ENCODE results near the gene TGFB3.

Gene TGFB3

GRCh38 chr14:75917322-75917945, 64.4 kb downstream of the TGFB3 start:
- no peak for DNase-seq (ENCODE audit: extremely low spot score)
- CTCF ChIA-PET, result interaction anchor here (1.4 to 10.4 kb wide), 4 partner anchors 11 to 230 kb away, joined by 3 to 67 read pairs (median 4); partner anchors contain the start of gene TGFB3
- POLR2A ChIA-PET, result no interaction called here
- TF ChIP-seq CTCF (IDR thresholded peaks at IDR 0.05; ENCODE audit: control extremely low read depth, extremely low read depth, low read depth, missing control alignments), result no peak

GRCh38 chr14:75915045-75915444, 66.8 kb downstream of the TGFB3 start:
- no peak for TF ChIP-seq CTCF (IDR thresholded peaks at IDR 0.05; ENCODE audit: control extremely low read depth, extremely low read depth, low read depth, missing control alignments)
- ChIA-PET POLR2A (no interaction called here), CTCF (interaction anchor here (1.0 to 10.4 kb wide), 2 partner anchors 8 to 472 kb away, joined by 3 to 67 read pairs; no protein-coding TSS in a partner anchor)
- DNase-seq (ENCODE audit: extremely low spot score), result no peak

GRCh38 chr14:75913183-75913582, 68.6 kb downstream of the TGFB3 start:
- DNase-seq (ENCODE audit: extremely low spot score), result no peak
- TF ChIP-seq CTCF (IDR thresholded peaks at IDR 0.05; ENCODE audit: control extremely low read depth, extremely low read depth, low read depth, missing control alignments), result no peak
- POLR2A ChIA-PET, result interaction anchor here (0.6 kb wide), 1 partner anchor 100 kb away, joined by 3 read pairs; no protein-coding TSS in a partner anchor
- CTCF ChIA-PET, result interaction anchor here (9.6 kb wide), 1 partner anchor 69 kb away, joined by 167 read pairs; the partner anchor contains the start of genes IFT43 and TGFB3

GRCh38 chr14:75911883-75912282, 69.9 kb downstream of the TGFB3 start:
- no peak for DNase-seq (ENCODE audit: extremely low spot score)
- POLR2A ChIA-PET, result no interaction called here
- CTCF ChIA-PET, result interaction anchor here (1.1 to 9.6 kb wide), 4 partner anchors 15 to 139 kb away, joined by 3 to 167 read pairs (median 3); partner anchors contain the start of genes IFT43 and TGFB3
- TF ChIP-seq CTCF (IDR thresholded peaks at IDR 0.05; ENCODE audit: control extremely low read depth, extremely low read depth, low read depth, missing control alignments), result no peak

GRCh38 chr14:75910048-75910447, 71.7 kb downstream of the TGFB3 start:
- ChIA-PET POLR2A (no interaction called here), CTCF (interaction anchor here (9.6 kb wide), 1 partner anchor 72 kb away, joined by 167 read pairs; the partner anchor contains the start of genes IFT43 and TGFB3)
- no peak for TF ChIP-seq CTCF (IDR thresholded peaks at IDR 0.05; ENCODE audit: control extremely low read depth, extremely low read depth, low read depth, missing control alignments)

GRCh38 chr14:75909630-75910029, 72.2 kb downstream of the TGFB3 start:
- CTCF ChIA-PET, result interaction anchor here (9.6 kb wide), 1 partner anchor 73 kb away, joined by 167 read pairs; the partner anchor contains the start of genes IFT43 and TGFB3
- POLR2A ChIA-PET, result no interaction called here
- DNase-seq (ENCODE audit: extremely low spot score), result no peak
- TF ChIP-seq CTCF (IDR thresholded peaks at IDR 0.05; ENCODE audit: control extremely low read depth, extremely low read depth, low read depth, missing control alignments), result no peak

More at GRCh38 chr14:75910048-75910447, 71.7 kb downstream of the TGFB3 start:
- no peak for DNase-seq (ENCODE audit: extremely low spot score)
